K562 (cell line): ENCODE results near the gene GPR153. TPM values are rescaled to one million over a fixed set of nuclear protein-coding genes. Genes with fewer than 3 reads are reported as not detected.

Source experiments
- FOXJ2 ChIP-seq: fragments of 200-800 bp; sonication (Bioruptor generic); IDR thresholded peaks from 2 replicates; pipeline ENCODE4 v1.6.1; 2016; ENCODE audit warnings: missing genetic modification characterization, missing compliant biosample characterization
- FOXM1 ChIP-seq, 2 experiments: fragments of 450-650 bp in 1 of 2; sonication (generic) in 1 of 2; formaldehyde crosslinking in 1 of 2; IDR thresholded peaks; 2 replicates each; pipeline versions ENCODE4 v1.6.1 to v1.9.0; 2017 to 2022; ENCODE audit warnings: low read depth in 2 of 2, mild to moderate bottlenecking in 2 of 2, missing genetic modification reagents in 1 of 2, moderate library complexity in 1 of 2
- GATAD2B ChIP-seq: fragments of 450-650 bp; IDR thresholded peaks from 2 replicates; pipeline ENCODE4 v1.6.1; 2017; ENCODE audit warnings: mild to moderate bottlenecking, borderline replicate concordance
- HDAC3 ChIP-seq: fragments of 450-650 bp; IDR thresholded peaks from 2 replicates; pipeline ENCODE4 v1.6.1; 2018; ENCODE audit warnings: borderline replicate concordance, mild to moderate bottlenecking, moderate library complexity; ENCODE audit not compliant: partially characterized antibody
- NR2F6 ChIP-seq: fragments of 450-650 bp; formaldehyde crosslinking; IDR thresholded peaks from 2 replicates; pipeline ENCODE4 v1.4.0; 2020; ENCODE audit warnings: mild to moderate bottlenecking
- RERE ChIP-seq: sonication (generic); formaldehyde crosslinking; IDR thresholded peaks from 2 replicates; pipeline ENCODE4 v1.8.0; 2023; ENCODE audit warnings: missing genetic modification reagents, mild to moderate bottlenecking, borderline replicate concordance
- SIRT6 ChIP-seq: IDR thresholded peaks from one replicate; pipeline ENCODE4 v1.6.1; 2012; ENCODE audit warnings: low read depth, mild to moderate bottlenecking, control low read depth, inconsistent platforms, low read length, moderate library complexity
- SMARCB1 ChIP-seq: IDR thresholded peaks from 2 replicates; pipeline ENCODE4 v1.6.1; 2011; ENCODE audit warnings: improper control_type of control experiment, low read depth; ENCODE audit not compliant: insufficient read length
- SRSF9 ChIP-seq: fragments of 200-400 bp; formaldehyde crosslinking; IDR thresholded peaks from 2 replicates; pipeline ENCODE4 v1.6.1; 2017; ENCODE audit warnings: low read depth, low read length, borderline replicate concordance
- TBL1XR1 ChIP-seq, 2 experiments: IDR thresholded peaks; 2 replicates each; pipeline ENCODE4 v1.6.1; 2012; ENCODE audit warnings: improper control_type of control experiment in 2 of 2, low read length in 2 of 2, mild to moderate bottlenecking in 1 of 2
- U2AF1 ChIP-seq: fragments of 200-400 bp; formaldehyde crosslinking; optimal IDR thresholded peaks from 2 replicates; pipeline ENCODE3; 2017; ENCODE audit warnings: mild to moderate bottlenecking, low read depth, low read length, moderate library complexity
- USF2 ChIP-seq: sonication (generic); formaldehyde crosslinking; IDR thresholded peaks from 2 replicates; pipeline ENCODE4 v1.5.0; 2020; ENCODE audit warnings: missing genetic modification reagents
- ZC3H8 ChIP-seq: fragments of 450-650 bp; IDR thresholded peaks from 2 replicates; pipeline ENCODE4 v1.6.1; 2017
- ZSCAN32 ChIP-seq: fragments of 450-650 bp; formaldehyde crosslinking; IDR thresholded peaks from 2 replicates; pipeline ENCODE4 v1.4.0; 2020; ENCODE audit warnings: mild to moderate bottlenecking, moderate library complexity
- polyA plus RNA-seq, 8 experiments: library from polyadenylated mRNA; depleted of rRNA in 4 of 8; stranded (reverse) in 5 of 8; unstranded in 3 of 8; fragments of >200 nt; fragmentation: Nextera tagmentation in 2 of 8; fragmentation: Illumina TruSeq in 1 of 8; extraction: Ambion mirVana in 2 of 8; extraction: Trizol in 1 of 8; gene quantifications; 2 replicates each; pipeline versions ENCODE4 v1.2.1 to v1.2.3, GENCODE V29; 2011 to 2014; ENCODE audit warnings: inconsistent platforms in 1 of 8, missing spikeins in 1 of 8
- total RNA-seq, 7 experiments: library from RNA; depleted of rRNA in 6 of 7; stranded (reverse); fragments of >200 nt in 6 of 7; fragmentation: Illumina TruSeq in 2 of 7; extraction: Trizol in 2 of 7; gene quantifications; 2 replicates each; pipeline versions ENCODE4 v1.2.1 to v1.2.3, GENCODE V29; 2011 to 2021; ENCODE audit warnings: low replicate concordance in 1 of 7
- TF ChIP-seq, protein P1 (sequence below): sonication (generic); formaldehyde crosslinking; IDR thresholded peaks from 2 replicates; pipeline ENCODE4 v1.8.1; 2023; ENCODE audit warnings: mild to moderate bottlenecking, missing genetic modification reagents, moderate library complexity

GPR153 gene
- total and polyA plus RNA-seq, 9 of the 15 experiments (the other 6 are each of a cell fraction or from before 2014, with no cell fraction given) = 0.01 to 1.5 (median 0.51) TPM

GRCh38 chr1:6245086-6245868 is 15.6 kb downstream of the GPR153 start (continued):
- TF ChIP-seq, protein P1, sequence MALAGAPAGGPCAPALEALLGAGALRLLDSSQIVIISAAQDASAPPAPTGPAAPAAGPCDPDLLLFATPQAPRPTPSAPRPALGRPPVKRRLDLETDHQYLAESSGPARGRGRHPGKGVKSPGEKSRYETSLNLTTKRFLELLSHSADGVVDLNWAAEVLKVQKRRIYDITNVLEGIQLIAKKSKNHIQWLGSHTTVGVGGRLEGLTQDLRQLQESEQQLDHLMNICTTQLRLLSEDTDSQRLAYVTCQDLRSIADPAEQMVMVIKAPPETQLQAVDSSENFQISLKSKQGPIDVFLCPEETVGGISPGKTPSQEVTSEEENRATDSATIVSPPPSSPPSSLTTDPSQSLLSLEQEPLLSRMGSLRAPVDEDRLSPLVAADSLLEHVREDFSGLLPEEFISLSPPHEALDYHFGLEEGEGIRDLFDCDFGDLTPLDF = peak; percentile 98
- no peak for TF ChIP-seq SRSF9
- no peak for TF ChIP-seq FOXM1 (IDR thresholded peaks at IDR 0.05; ENCODE audit: low read depth)
- TF ChIP-seq FOXM1 (CRISPR knock-in tag; IDR thresholded peaks at IDR 0.05; ENCODE audit: low read depth) = peak; percentile 98
- TF ChIP-seq SIRT6 = no peak
- peak; percentile 84 for TF ChIP-seq GATAD2B
- peak; percentile 98 for TF ChIP-seq U2AF1
- TF ChIP-seq SMARCB1 = no peak
- TF ChIP-seq FOXJ2 (tag) = no peak
- no peak for TF ChIP-seq ZSCAN32 (CRISPR knock-in tag)
- TF ChIP-seq TBL1XR1 (IDR thresholded peaks at IDR 0.05; ENCODE audit: low read length in 2 of 2) = no peak; a peak in 1 of 4 replicates
- TF ChIP-seq RERE (CRISPR knock-in tag) = peak; percentile 96
- no peak for TF ChIP-seq USF2
- TF ChIP-seq NR2F6 = no peak
- TF ChIP-seq HDAC3 = no peak
- no peak for TF ChIP-seq ZC3H8
